Effector CD8-positive, alpha-beta T cell (primary cell): Measurements from ENCODE around the gene GALK2.

Experiments used
- DNase-seq: peaks from one replicate; lab custom pipeline; 2025; lab: John Stamatoyannopoulos, UW

Gene GALK2

DNA sequence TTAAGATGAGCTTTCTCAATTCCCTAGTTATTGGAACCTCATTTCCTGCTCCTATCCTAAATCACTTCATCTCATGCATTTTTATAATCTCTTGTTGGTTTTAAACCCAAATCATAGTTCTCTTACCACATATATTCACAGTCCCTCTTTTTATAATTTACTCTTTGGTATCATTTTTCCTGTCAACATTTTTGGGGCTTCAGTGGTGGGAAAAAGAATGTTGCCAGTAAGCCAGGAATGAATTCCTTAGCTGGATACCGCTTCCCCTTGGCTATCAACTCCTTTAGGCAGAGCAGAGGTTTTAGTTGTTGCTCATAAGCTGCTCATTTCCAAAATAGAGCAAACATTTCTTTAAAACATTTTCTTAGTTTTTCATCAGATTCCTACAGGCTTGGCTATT lies 112.3 kb downstream of the GALK2 start:
- no peak for DNase-seq

DNA sequence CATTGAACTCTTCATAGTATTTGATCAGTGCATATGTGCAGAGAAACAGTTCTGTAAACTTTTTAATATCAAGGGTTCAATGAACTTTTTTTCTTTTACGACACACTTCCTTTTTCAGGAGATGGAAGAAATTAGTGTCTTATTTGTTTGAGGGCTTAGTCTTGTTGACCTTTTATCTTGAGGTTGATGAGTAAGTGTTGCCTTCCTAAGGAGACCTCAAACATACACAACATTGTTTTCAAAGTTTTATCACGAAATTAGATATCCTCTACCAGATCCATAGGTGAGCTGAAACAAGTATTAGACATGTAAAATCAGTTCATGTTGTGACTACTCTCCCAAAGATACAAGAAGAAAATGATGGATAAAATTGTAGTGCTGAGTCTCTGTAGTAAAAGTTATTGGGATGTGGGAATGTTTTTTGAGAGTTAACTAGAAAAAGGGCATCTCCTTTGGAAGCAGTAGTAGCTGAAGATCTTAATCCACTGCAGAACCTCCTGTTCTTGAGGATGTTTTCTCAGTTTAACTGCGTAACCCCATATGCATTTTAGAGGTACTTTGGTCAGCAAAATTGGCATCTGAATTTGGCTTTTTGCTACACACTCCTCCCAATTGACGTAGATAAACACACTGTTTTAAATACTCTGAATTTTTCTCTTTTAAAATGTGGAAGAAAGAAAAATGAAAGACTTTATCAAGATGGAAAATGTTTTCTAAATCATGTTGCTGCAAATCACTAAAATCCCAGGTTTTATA lies 116.8 kb downstream of the GALK2 start:
- no peak for DNase-seq

- no peak for DNase-seq
Observed at GRCh38 chr15:49287481-49287880, 117.4 kb downstream of the GALK2 start.

DNA sequence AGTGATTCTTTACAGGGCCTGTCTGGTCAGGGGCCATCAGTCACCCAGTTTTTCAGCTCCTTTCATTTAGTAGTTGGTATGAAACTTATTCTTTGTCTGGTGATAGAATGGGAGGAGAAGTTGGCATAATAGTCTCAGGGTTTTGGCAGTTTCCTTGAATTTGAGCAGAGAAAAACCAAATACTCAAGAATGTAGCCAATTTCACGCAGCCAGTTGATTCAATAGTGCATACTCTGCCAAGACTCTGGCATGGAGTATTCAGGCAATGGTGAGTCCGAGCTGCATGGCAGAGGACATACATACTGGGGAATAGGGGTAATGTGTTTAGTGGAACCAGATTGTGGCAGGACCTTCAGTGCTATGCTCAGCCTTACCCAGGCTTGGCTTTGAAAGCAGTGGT lies 118.3 kb downstream of the GALK2 start:
- no peak for DNase-seq

DNA sequence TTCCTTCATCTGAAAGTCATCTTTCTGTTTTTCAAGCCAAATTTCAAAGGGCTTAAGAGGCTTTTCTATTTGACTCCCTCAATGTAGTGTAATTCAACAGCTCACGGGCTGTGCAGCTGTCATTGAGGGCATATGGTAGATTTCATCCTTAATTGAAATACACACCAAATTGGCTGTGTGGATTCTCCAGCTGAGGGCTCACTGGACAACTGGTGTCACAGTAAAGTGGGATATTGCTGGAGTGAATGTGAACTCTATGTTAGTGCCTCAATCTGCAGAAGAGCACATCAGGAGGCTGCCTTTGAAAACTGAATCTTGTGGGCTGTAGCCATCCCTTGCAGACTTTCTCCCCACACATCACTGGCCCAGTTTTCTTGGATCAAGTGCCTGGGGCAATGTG lies 120.1 kb downstream of the GALK2 start:
- DNase-seq, result no peak

- no peak for DNase-seq
Observed at GRCh38 chr15:49293941-49294340, 123.9 kb downstream of the GALK2 start.

- no peak for DNase-seq
Observed at GRCh38 chr15:49296258-49296657, 126.2 kb downstream of the GALK2 start.

DNA sequence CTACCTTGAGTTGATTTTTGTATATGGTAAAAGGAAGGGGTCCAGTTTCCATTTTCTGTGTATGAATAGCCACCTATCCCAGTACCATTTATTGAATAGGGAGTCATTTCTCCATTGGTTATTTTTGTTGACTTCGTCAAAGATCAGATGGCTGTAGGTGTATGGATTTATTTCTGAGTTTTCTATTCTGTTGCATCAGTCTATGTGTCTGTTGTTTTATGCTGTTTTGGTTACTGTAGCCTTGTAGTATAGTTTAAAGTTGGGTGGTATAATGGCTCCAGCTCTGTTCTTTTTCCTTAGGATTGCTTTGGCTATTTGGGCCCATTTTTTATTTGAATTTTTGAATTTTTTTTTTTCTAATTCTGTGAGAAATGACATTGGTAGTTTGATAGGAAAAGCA lies 127.5 kb downstream of the GALK2 start:
- no peak for DNase-seq

DNA sequence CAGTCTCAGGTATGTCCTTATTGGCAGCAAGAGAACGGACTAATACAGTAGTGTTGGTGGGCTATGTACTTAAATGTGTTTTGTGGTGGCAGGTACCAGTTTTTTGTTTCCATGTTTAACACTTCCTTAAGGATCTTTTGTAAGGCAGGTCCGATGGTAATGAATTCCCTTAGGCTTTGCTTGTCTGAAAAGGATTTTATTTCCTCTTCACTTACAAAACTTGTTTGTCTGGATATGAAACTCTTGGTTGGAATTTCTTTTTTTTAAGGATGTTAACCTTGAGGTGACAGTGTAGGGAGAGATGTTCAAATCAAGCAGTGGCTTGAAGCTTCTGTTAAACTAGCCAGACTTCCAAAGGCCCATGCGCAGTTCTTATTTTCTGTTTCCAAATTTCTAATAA lies 130.8 kb downstream of the GALK2 start:
- DNase-seq, result no peak

- DNase-seq, result no peak
Observed at GRCh38 chr15:49301562-49301961, 131.5 kb downstream of the GALK2 start.

DNA sequence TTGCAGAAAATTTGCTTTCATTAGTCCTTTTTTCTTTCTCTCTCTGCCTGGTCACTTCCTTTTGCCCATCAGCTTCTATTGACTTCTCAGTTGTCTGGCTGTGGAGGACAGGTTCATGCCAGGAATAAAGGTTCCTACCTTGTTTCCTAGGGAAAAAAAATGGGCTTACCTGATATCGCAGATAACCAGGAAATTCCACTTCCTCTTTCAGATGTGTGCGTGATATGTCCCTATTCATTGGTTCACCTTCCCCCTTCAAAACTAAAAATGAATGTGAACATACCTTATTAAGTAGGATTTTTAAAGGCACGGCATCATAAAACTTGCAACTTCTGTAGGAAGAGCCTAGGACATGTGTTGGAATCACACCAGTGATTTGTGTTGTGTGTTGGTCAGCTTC lies 133.0 kb downstream of the GALK2 start:
- DNase-seq, result no peak

- DNase-seq, result no peak
Observed at GRCh38 chr15:49306551-49306950, 136.5 kb downstream of the GALK2 start.

DNA sequence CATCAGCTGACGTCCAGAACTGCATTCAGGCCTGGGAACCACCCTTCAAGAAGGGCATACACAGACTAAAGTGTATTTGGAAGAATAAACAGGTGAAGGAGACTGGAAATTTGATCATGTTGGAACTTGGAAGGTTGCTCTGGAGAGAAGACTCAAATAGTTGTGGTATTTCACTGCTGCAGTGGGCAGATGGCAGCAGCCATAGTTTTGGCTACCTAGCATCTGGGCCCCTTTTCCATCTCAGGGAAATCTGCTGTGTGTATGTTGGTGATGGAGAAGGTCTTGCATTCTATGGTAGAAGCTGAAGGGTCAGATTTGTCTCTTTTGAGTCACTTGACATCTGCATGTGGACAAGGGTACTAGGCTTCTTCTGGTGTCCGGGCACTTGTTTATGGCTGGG lies 138.6 kb downstream of the GALK2 start:
- DNase-seq, result no peak

- DNase-seq, result no peak
Observed at GRCh38 chr15:49309889-49310288, 139.8 kb downstream of the GALK2 start.

DNA sequence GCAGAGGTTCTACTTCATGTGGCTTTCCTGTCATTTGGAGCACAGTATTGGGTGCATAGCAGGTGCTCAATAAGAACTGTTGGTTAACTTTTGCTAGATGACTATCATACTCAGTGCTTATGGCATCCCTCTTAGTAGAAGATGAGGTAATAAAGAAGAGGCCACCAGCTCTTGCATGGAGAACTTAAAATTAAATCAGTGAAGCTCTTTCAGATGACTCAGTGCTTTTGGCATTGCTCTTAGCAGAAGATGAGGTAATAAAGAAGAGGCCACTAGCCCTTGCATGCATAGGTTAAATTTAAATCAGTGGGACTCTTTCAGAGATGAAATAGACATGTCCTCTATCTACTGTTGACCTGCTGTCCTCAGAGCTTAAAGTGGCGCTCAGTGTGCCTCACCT lies 143.6 kb downstream of the GALK2 start:
- DNase-seq, result no peak

- DNase-seq, result no peak
Observed at GRCh38 chr15:49314716-49315115, 144.7 kb downstream of the GALK2 start.

DNA sequence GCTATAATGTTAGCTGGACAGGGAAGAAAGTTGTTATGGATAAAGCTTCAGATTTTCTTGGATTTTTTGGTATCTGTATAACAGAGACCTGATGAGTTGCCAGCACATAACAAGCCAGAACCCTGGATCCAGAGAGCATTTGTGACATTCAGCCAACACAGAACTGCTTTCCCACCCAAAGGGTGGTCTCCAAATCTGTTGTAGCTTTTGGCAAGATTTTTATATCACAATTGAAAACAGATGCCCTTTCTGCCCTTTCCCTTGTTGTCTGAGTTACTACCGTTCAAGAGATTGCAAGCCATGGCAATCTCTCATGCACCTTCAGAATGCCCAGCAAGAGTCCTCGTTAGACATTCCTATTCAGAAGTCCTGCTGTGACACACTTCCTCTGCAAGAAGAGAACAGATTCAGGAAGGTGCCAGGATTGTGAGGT lies 145.4 kb downstream of the GALK2 start:
- no peak for DNase-seq

GRCh38 chr15:49320351-49320750 lies 150.3 kb downstream of the GALK2 start:
- no peak for DNase-seq

DNA sequence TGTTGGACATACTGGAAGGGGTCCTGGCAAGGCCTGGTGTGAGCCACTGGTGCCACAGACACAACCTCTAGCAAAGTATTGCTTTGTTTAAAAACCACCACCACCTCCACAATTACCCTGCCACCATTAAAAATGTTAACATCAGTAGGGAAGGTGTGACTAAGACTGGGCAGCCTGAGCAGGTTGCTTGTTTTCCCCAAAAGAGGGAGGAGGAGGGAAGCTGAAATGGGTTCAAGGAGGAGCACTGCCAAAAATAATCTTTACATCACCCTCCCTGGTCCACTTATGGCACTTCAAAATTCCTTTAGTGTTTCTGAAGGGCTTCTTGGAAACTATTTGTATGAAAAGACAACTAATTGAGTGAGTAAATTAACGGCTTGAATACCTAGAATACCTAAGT lies 153.2 kb downstream of the GALK2 start:
- no peak for DNase-seq

GRCh38 chr15:49327927-49328326 lies 157.9 kb downstream of the GALK2 start:
- no peak for DNase-seq

- no peak for DNase-seq
Observed at GRCh38 chr15:49328941-49329340, 158.9 kb downstream of the GALK2 start.

- no peak for DNase-seq
Observed at GRCh38 chr15:49330166-49330565, 160.1 kb downstream of the GALK2 start.

DNA sequence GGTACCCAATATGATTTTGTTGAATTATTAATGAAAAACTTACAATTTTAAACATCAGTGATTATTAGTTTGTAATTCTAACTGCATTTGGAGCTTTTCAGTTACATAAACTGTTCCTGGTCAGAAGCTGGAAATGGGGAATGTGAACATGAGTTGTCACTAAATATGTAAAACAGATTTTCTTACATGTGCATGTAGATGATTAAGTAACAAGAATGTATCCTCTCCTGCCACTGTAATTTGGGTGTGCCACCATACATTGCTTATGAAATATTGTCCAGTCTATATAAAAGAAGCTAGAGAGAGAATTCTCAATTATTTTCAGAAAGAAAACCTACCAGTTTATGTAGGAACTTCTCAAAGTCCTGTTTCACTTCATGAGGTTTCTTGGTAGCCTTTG lies 161.4 kb downstream of the GALK2 start:
- DNase-seq, result no peak

GRCh38 chr15:49331951-49332350 lies 161.9 kb downstream of the GALK2 start:
- DNase-seq, result no peak
